Measurements from ENCODE around the gene RALGAPA2.

The RALGAPA2 gene

DNA sequence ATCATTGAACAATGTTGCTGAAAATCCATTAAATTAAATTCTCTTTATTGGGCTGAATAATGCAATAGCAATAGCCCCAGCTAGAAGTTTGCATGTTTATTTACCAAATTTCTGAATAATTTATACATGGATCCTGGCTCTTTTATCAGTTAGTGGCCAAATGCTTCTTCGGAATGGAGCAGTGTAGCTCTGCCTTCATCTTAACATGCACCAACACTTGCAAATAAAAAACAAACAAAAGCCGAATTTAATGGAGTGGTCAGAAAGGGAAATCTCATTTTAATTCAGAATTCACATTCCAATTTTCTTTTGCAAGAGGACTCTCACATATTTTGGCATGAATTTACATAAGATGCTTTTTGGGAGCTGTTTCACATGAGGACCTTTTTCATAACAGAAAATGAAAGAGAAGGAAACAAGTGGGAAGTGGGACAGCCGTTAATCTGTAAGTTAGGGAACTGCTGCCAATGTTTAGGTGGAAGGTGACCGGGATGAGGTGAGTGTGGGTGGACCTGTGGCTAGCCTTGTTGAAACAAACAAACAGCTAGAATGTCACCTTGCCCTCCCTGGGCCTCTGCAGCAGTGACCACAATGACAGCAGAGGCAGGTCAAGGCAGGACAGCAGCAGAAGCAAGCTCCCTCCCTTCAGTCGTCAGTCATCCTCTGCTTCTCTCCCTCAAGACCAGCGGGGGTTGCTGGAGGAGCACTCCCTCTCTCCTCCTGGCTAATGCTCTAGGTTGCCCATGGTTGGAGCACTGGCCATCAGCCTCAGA, 271.4 kb downstream of the RALGAPA2 start:
- no peak for DNase-seq (ENCODE audit: low read depth in 2 of 3, low spot score in 1 of 3)

- no peak for DNase-seq (ENCODE audit: low read depth in 2 of 3, low spot score in 1 of 3)
Observed at GRCh38 chr20:20440481-20440880, 272.0 kb downstream of the RALGAPA2 start.

GRCh38 chr20:20439602-20440190, 272.7 kb downstream of the RALGAPA2 start:
- no peak for DNase-seq (ENCODE audit: low read depth in 2 of 3, low spot score in 1 of 3)

DNA sequence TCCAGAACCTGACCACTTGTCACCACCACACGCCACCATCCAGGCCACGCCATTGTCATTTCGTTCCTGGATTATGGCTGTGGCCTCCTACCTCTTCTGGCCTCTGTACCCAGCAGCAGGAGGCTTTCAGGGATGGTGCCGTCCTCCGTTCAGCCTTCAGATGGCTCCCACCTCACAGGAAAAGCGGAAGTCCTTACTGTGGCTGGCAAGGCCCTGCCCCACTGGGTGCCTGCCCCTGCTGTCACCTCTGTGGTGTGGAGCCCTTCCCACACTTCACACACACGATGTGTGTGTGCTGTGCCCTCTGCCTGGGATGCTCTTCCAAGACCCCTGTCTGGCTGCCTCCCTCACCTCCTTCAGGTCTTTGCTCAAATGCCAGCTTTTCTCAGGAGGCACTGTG, 275.1 kb downstream of the RALGAPA2 start:
- no peak for DNase-seq (ENCODE audit: low read depth in 2 of 3, low spot score in 1 of 3)

DNA sequence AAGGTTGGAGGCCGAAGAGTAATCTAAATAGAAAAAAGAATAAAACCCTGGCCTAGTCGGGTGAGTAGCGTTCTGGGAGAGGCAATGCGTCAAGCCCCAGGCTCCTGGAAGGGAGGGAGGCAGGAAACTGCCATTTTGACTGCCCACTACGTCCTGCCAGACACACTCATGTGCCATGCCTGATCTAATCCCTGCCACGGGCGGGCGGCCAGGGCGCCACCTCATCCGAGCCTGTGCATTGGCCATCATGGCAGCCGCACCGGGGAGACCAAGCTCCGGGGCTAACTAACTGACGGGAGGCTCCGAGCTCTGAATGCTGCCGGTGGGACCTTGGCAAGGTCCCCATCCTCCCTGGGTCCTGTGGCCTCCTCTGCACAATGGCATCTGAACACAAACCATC, 275.8 kb downstream of the RALGAPA2 start:
- no peak for DNase-seq (ENCODE audit: low read depth in 2 of 3, low spot score in 1 of 3)

DNA sequence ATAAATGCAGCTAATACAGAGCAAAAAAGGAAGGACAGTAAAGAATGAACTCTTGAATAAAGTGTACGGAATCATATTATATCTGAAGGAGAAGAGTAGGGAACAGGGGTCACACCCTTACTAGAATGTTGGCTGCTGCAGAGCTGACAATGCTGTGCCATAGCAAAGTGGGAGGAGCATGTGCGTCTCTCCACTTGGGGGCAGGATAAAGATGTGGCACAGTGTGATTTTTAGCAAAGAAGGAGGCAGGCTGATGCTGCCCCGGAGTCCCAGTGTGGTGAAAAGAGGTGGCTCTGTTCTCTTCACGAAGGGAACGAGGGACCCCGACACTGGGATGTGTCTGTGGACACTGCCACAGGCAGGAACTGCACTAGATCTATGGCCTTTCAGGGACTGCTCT, 277.0 kb downstream of the RALGAPA2 start:
- no peak for DNase-seq (ENCODE audit: low read depth in 2 of 3, low spot score in 1 of 3)

- no peak for DNase-seq (ENCODE audit: low read depth in 2 of 3, low spot score in 1 of 3)
Observed at GRCh38 chr20:20432618-20433286, 279.7 kb downstream of the RALGAPA2 start.

- DNase-seq (ENCODE audit: low read depth in 2 of 3, low spot score in 1 of 3) = no peak
Observed at GRCh38 chr20:20430066-20430465, 282.4 kb downstream of the RALGAPA2 start.

DNA sequence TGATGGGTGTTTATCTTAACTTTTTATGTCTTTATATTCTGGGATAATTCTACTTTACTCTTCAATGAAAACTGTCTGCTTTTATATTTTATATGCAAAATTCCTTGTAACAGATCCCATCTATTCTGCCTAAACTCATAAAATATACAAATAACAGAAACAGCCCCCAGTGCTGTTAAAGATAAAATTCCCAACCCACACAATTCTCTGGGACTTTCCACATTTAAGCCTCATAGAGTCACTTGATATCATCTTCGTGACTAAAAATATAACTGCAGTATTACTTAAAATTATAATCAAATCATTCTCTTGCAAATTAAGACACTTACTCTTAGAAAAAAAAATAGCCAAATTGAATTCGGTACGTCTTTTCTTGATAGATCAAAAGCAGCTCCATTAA, 284.4 kb downstream of the RALGAPA2 start:
- DNase-seq (ENCODE audit: low read depth in 2 of 3, low spot score in 1 of 3) = no peak

GRCh38 chr20:20427227-20427864, 285.1 kb downstream of the RALGAPA2 start:
- DNase-seq (ENCODE audit: low read depth in 2 of 3, low spot score in 1 of 3) = no peak

DNA sequence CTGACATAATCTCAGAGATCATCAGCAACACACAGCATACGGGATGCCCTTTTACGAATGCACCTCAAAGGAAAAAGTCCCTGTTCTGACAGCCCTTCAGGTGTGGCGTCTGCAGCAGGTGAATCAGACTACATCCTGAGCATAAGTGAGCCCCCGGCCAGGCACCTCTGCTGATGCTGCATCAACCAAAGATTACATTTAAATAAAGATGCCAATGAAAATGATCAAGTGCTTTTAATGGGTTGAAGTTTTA, 285.9 kb downstream of the RALGAPA2 start:
- no peak for DNase-seq (ENCODE audit: low read depth in 2 of 3, low spot score in 1 of 3)

DNA sequence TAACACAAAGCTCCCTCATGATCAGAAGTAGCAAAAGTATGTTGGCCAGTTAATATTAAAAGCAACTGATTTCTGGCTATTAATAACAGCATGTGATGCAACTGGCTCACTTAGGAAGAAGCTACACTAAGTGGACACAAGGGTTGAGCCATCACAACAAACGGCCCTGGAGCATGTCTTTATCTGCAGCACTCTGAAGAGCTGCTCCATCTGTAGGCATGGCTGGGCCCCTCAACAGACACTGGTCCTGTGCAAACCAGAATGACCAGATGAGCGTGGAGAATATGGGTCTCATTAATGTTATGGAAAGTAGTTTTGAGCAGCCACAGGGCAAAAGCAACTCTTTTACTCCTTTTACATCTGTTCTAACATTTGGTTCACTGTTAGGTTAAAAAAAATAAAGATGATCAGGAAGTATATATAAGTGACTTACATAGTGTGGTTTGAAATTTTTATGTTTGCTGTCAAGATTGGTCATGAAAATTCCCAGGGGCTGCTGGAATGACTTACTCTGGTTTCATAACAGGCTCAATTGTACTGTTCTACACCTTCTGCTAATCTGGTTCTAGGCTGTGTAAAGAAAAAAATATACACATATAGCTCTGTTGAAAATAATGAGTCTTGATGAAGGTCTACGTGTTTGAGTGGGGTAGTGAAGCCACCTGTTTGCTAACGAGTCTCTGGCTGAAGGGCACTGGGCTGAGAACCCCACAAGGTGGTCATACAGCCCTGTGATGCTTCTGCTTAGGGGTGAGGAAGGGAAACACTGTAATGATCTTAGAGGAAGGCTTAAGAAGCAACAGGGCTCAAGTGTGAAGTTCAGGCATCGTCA, 286.4 kb downstream of the RALGAPA2 start:
- DNase-seq (ENCODE audit: low read depth in 2 of 3, low spot score in 1 of 3) = no peak

- no peak for DNase-seq (ENCODE audit: low read depth in 2 of 3, low spot score in 1 of 3)
Observed at GRCh38 chr20:20423117-20423516, 289.3 kb downstream of the RALGAPA2 start.

GRCh38 chr20:20417876-20418676, 294.4 kb downstream of the RALGAPA2 start:
- no peak for DNase-seq (ENCODE audit: low read depth in 2 of 3, low spot score in 1 of 3)

DNA sequence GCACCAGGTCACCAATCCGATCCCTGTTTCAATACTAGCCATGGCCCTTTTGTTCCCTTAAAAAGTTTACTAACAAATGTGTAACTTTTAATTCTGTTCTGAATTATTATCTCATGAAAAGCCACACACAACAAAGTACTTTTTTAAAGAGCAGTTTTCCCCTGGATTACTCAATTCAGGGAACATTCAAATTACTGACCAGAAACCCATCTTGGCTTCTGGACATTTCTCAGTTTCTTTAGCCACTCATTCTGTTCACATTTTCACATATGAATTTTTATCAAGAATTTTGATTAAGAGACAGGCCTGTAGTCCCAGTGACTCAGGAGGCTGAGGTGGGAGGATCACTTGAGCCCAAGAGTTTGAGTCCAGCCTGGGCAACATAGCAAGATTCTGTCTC, 297.1 kb downstream of the RALGAPA2 start:
- no peak for DNase-seq (ENCODE audit: low read depth in 2 of 3, low spot score in 1 of 3)

- no peak for DNase-seq (ENCODE audit: low read depth in 2 of 3, low spot score in 1 of 3)
Observed at GRCh38 chr20:20414640-20415220, 297.7 kb downstream of the RALGAPA2 start.

GRCh38 chr20:20413810-20414281, 298.6 kb downstream of the RALGAPA2 start:
- DNase-seq (ENCODE audit: low read depth in 2 of 3, low spot score in 1 of 3) = no peak

GRCh38 chr20:20412750-20413149, 299.7 kb downstream of the RALGAPA2 start:
- peak; percentile 14 to 39 (median 20) for DNase-seq (ENCODE audit: low read depth in 2 of 3, low spot score in 1 of 3)

DNA sequence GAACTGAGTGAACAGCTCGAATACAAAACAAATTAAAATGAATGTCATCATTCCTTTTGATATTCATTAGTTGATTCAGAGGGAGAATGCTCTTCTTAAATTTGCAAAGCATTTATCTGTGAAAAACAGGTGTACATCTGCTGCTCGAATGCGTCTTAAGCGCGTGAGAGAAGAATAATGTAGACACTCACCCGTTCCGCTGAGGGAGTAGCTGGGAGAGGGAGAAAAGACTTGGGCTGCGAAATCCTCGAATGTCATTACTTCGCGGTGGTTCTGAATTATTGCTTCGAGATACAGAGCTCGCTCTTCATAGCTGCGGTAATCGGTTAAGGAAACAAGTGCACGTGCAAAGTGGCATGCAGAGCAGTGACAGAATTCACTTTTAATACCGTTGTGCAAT, 300.6 kb downstream of the RALGAPA2 start:
- no peak for DNase-seq (ENCODE audit: low read depth in 2 of 3, low spot score in 1 of 3)

DNA sequence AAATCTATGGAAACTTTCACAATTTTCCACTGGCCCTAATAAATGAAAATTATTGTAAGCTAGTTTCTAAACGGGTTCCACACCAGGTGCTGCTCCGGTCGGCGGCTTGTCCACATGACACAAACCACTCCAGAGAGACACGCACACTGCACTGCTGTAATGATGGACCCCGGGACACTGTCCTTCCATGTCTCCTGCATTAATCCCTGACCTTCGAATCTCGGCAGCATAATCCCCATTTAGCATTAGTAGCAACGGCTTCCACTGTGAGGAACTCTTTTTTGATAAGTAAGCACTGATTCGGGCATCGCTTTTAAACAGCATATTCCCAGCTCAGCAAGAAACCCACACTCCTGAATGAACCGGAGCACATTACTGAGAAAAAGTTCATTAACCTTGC, 301.0 kb downstream of the RALGAPA2 start:
- no peak for DNase-seq (ENCODE audit: low read depth in 2 of 3, low spot score in 1 of 3)

Measured in stimulated activated CD4-positive, alpha-beta T cell treated with anti-CD3 and anti-CD28 coated beads, Interleukin-12 subunit alpha, Interleukin-12 subunit beta, amount 100 ng/mL, for 48 hours (primary cell).